Middle frontal gyrus (tissue), 1 donor: ENCODE measurements around the gene CYP3A5.
"Not testable (repeated sequence)": the region's sequence is repeated elsewhere in the genome, so short reads cannot be mapped to it uniquely, and the experiment has no call there.

Experiments
- DNase-seq: peaks from one replicate; pipeline ENCODE4 v3.0.0-alpha.2; 2015; ENCODE audit warnings: low spot score; ENCODE audit errors: extremely low spot score

Gene CYP3A5

DNA sequence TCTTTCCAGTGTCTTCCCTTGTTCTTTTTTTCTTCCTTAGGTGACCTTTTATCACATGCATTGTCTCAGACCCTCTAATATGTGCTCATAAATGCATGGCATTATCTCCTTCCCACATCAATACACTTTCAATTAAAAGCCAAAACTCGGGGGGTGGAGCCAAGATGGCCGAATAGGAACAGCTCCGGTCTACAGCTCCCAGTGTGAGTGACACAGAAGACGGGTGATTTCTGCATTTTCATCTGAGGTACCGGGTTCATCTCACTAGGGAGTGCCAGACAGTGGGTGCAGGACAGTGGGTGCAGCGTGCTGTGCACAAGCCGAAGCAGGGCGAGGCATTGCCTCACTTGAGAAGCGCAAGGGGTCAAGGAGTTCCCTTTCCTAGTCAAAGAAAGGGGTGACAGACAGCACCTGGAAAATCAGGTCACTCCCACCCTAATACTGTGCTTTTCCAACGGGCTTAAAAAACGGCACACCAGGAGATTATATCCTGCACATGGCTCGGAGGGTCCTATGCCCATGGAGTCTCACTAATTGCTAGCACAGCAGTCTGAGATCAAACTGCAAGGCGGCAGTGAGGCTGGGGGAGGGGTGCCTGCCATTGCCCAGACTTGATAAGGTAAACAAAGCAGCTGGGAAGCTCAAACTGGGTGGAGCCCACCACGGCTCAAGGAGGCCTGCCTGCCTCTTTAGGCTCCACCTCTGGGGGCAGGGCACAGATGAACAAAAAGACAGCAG is 6.2 kb upstream of the CYP3A5 start:
- not testable (repeated sequence) for DNase-seq

DNA sequence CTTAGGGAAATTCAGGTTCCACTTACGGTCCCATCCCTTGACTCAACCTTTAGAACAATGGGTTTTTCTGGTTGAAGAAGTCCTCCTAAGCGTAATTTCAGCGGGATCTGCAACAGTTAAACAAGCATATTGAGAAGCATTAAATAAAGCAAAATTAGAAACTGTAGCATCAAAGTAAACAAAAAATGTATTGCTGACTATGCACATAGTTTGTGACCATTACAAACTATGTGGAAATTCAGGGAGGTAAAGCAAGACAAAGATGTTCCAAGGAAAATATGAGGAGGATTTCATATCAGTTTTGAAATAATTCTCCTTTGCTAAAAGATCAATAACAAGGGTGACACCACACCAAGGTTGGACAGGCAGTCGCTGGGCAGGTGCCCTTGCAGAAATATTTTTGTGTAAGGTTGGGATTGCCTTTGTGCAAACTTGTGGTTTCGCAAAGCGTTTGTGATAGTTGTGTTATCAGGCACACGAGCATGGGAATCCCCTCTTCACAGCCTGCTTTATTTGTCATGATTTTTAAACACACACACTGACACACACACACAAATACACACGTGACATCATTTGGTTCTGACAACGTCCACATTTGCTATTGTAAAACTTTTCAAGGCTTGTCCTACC is 5.4 kb upstream of the CYP3A5 start:
- no peak for DNase-seq

DNA sequence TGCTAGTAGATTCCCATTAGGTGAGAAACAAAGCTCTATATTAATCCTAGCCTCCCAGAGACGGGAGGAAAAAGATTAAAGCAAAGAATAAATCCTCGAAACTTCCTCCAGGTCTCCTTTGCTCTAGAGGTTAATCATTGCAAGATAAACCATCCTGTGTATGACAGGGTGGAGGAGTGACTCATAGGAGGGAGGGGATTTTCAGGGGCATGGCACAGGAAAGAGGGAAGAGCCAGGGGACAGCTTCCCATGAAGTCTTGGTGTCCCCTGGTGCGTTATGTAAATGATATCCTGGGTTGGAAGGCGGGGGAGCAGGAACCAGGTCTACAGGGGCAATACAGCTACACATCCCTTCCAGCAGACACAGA is 780 bp downstream of the CYP3A5 start:
- no peak for DNase-seq

DNA sequence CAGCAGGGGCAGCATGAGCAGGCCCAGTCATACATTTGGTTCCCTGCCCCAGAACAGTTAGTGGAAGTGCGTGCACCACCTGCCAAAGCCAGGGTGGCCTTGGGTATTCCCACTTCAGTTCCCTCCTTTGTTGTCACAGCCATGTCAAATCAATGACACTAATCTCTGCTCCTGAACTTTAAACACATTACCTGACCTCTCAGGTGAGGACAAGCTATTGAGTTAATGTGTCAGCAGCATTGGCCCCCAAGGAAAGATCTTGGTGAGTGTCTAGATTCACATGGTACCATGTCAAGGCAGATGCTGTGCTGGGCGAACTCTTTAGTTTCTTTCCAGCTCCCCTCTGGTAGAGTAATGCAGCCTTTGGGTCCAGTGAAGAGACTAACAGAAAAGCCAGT is 2.1 kb downstream of the CYP3A5 start:
- no peak for DNase-seq

DNA sequence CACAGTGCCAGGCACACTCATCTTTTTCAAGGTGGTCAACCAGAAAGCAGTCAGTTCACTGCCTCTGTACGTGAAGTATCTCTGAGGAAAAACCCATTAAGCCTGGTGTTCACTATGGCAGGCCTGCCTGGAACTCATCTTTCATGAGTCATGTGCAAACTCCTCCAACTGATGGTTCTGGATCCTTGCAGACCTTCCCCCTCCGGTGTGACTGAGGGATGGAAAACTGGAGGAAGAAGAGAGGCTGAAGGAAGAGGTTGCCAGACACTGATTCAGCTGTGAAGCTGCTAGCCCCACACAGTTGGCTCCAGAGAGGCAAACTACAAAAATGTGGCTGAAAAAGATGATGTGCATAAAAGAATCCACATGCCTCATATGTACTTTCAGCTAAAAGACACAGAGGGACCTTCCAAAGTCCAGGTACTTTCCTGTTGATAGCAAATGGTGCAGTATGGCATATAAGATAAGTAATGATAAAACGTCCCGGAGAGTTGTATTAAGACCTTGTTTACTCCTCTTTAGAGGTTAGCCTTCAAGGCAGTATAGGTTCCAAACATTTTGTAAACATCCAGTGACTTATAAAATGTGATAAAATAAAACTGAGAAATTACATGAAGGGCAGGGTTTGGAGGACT is 2.7 kb downstream of the CYP3A5 start:
- DNase-seq, result no peak

DNA sequence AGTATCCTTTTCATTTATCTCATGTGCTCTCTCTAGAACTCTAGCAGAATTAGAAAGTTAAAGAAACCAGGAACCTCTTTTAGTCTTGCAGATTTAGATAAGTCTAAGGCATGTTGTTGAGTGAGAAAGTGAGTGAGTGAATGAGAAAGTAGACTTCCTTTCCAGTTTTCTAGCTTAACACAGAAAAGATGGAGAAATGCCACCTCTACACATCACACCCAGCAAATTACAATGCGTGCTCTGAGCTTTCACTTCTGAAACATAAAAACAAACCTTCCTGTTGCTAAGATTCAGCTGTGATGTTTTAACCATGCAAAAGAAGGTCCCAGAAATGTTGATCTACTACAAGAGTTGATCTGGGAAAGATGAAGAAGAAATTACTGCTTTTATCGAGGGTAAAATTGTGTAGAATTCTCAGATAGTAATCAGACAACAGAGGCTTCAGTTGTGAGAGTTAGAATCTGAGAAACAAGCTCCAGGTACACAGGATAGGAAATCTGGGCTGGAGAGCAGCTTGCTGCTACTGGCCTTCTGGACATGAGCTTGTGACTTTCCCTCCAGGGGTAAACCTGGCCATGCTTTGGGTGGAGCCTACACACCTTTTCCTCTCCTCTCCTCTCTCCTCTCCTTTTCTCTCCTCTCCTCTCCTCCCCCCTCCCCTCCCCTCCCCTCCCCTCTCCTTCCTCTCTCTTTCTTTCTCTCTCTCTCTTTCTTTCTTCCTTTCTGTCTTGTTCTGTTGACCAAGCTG is 4.6 kb downstream of the CYP3A5 start:
- no peak for DNase-seq

DNA sequence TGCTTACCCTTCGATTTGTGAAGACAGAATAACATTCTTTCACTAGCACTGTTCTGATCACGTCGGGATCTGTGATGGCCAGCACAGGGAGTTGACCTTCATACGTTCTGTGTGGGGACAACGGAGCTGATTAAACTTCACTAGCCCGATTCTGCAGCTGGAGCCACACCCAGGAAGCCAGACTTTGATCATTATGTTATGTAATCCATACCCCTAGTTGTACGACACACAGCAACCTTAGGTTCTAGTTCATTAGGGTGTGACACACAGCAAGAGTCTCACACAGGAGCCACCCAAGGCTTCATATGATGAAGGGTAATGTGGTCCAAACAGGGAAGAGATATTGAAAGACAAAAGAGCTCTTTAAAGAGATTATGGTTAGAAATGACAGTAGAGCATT is 7.2 kb downstream of the CYP3A5 start:
- no peak for DNase-seq

DNA sequence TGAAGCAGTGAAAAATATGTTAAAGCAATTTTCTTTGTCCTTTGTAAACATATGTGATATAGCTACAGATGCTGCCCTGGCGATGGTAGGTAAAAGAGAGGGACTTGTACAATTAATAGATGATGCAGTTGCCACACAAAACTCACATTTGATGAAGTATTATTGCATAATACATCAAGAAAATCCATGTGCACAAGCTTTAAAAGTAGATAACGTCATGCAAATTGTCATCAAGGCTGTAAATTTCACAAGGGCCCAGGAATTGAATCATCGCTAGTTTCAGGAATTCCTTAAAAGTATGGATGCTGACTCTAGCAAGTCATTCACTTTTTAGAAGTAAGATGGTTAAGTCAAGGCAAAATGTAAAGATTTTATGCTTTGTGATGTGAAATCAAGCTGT is 10.0 kb downstream of the CYP3A5 start:
- DNase-seq, result no peak

DNA sequence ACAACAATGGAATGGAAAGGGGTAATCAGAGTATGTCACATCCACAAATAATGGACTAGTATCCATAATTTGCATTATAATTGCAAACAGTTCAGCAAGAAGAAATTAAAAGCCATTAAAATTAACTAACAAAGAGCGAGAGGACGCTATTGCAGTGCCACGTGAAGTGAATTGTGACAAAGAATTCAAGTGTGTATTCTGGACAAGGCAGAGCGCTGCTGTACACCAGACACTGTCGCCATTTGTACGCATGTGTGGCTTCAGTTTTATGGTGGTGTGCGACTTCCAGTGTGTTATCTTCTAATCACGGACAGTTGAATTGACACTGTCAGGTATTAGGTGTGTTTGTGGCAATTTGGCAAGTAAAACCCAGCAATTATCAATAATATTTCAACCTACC is 11.3 kb downstream of the CYP3A5 start:
- DNase-seq, result no peak

DNA sequence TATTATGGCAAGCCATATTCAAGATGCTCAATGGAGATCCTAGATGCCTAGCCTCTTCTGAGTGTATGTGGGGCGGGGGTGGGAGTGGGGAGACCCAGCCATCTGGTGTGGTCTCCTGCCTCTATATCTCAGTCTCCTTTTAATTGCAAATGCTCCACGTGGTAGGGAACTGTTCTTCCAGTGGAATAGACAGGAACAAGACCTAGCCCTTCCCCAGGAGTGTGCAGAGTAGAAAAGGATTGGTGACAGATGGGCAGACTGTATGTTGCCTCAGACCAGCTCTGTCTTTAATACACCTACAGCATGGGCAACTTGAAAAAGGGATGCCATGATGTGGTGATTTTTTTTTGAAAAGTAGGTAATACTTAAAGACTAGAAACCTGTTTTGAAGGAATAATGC is 12.6 kb downstream of the CYP3A5 start:
- no peak for DNase-seq

DNA sequence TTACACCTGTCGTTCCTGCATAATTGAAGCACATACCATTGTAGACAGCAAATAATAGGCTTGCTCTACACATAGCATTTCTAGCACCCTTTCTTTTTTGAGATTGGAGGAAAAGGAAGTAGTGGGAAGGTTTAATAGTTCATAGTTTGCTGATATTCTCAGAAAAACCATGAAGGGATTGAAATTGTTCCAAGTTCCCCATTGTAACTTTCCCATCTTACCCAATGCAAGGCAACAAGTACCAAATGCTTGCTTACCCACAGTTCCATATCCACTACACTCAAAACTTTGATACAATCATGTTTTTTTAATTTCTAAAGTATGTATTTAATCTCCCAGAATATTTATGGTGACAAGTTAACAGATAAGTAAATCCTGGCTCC is 13.8 kb downstream of the CYP3A5 start:
- no peak for DNase-seq

DNA sequence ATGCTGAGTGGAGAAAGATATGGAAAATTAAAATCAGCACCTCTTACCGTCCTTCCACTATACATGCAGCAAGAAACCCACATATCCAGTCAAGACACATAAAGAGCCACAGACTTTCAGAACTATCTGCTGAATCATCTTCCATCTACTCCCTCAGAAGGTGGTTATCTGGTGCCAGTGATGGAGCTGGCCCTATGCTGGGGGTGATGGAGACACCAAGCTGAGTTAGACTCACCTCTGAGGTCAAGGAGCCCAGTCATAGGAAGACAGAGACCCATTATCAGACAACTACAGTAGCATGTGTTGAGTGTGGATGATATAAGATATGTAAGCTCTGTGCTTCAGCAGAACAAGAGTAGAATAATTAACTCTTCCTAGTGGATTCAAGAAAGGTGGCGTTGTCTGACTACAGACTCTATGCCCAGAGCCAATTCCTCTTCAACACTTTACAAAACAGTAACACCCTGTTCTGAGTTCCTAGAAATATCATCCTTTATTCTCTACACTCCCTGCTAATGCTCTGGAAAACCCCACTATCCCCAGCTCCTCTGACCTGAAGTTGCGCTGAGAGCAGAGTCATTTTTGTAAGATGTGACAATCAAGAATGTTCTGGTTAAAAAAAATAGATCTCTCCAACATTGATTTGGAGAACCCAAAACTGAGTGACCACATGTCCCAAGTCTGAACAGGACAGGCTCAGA is 14.3 kb downstream of the CYP3A5 start:
- DNase-seq, result no peak

DNA sequence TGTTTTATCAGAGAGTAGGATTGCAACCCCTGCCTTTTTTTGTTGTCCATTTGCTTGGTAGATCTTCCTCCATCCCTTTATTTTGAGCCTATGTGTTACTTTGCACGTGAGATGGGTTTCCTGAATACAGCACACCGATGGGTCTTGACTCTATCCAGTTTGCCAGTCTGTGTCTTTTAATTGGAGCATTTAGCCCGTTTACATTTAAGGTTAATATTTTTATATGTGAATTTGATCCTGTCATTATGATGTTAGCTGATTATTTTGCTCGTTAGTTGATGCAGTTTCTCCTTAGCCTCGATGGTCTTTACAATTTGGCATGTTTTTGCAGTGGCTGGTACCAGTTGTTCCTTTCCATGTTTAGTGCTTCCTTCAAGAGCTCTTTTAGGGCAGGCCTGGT is 21.9 kb downstream of the CYP3A5 start:
- not testable (repeated sequence) for DNase-seq

DNA sequence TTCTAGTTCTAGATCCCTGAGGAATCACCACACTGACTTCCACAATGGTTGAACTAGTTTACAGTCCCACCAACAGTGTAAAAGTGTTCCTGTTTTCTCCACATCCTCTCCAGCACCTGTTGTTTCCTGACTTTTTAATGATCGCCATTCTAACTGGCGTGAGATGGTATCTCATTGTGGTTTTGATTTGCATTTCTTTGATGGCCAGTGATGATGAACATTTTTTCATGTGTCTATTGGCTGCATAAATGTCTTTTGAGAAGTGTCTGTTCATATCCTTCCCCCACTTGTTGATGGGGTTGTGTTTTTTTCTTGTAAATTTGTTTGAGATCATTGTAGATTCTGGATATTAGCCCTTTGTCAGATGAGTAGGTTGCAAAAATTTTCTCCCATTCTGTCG is 25.2 kb downstream of the CYP3A5 start:
- DNase-seq, result not testable (repeated sequence)

DNA sequence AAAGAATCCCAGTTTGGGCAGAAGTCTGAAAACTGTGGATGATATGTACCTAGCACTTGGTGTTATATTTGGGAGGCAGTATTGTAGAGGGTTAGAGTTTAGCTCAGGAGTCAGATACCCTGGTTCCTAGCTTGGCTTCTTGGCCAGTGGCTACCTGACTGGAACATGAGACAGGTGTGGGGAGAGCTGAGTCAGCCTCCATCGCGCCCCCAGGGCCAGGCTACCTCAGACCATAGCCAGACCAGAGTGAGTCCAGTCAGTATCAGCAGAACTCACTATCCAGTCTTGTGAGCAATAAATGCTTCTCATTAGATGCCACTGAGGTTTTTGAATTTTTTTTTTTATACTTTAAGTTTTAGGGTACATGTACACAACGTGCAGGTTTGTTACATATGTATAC is 26.0 kb downstream of the CYP3A5 start:
- no peak for DNase-seq

DNA sequence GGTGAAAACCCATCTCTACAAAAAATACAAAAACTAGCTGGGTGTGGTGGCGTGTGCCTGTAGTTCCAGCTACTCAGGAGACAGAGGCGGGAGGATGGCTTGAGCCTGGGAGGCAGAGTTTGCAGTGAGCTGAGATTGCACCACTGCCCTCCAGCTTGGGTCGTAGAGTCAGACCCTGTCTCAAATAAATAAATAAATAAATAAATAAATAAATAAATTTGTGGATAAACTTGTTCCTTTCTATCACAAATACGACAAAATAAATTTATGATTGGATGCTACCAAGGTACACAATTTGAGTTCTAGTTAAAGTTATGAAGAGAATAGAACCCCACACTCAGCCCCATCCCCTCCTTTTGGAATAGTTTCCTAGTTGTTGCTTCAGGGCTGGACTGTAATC is 26.5 kb downstream of the CYP3A5 start:
- DNase-seq, result not testable (repeated sequence)

DNA sequence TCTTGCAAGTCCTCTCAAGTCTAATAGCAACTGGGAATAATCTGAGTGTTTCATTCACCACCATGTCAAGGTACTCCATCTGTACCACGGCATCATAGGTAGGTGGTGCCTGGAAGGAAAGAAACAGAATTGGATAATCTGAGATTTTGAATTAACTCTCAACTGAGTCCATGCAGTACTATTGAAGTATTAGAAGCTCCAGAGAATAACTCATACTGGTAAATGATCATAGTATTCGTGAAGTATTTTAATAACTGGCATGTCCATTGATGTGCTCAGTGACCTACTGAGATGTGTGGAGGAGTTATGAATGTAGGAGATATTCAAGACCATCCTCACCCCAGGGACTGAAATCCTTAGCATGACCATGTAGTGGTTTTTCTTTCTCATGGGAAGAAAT is 27.1 kb downstream of the CYP3A5 start:
- no peak for DNase-seq

DNA sequence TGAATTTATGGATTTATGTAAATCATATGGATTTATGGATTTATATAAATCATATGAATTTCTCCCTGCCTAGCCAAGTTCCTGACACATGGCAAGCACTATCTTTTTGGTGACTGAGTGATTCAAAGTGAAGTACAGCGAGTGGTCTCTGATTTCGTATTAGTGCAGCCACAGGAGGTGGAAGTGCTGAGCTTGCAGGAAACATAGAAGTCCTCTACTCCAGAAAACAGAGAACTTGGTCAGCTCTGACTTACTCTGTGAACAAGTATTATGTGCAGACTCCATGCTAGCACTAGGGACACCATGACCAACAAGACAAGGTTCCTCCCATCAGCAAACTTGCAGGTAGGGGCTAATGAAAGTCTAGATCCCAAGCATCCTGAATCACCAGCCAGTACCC is 28.5 kb downstream of the CYP3A5 start:
- no peak for DNase-seq

DNA sequence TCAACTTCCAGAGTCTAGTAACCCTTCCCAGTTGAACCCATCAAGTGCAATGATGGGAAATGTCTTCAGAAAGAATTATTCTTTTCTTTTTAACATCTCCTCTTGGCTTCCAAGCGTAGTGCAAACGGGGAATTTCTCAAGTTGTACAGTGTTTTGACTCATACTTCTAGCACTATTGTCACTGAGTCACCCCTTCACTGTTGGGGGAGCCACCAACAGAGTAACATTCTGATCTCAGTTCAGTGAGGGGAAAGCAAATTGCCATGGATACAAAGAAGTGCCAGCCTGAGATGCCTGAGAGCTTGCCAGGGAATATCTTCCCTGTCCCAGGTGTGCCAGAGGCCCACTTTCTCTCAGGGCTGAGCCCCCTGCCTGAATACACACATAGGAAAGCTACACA is 31.0 kb downstream of the CYP3A5 start:
- DNase-seq, result no peak

DNA sequence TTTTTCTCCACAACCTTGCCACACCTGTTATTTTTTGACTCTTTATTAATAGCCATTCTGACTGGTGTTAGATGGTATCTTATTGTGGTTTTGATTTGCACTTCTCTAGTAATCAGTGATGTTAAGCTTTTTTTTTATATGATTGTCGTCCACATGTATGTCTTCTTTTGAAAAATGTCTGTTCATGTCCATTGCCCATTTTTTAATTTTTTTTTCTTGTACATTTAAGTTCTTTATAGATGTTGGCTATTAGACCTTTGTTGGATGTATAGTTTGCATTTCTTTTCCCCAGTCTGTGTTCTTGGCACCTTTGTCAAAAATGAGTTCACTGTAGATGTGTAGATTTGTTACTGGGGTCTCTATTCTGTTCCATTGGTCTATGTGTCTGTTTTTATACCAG is 34.2 kb downstream of the CYP3A5 start:
- no peak for DNase-seq

DNA sequence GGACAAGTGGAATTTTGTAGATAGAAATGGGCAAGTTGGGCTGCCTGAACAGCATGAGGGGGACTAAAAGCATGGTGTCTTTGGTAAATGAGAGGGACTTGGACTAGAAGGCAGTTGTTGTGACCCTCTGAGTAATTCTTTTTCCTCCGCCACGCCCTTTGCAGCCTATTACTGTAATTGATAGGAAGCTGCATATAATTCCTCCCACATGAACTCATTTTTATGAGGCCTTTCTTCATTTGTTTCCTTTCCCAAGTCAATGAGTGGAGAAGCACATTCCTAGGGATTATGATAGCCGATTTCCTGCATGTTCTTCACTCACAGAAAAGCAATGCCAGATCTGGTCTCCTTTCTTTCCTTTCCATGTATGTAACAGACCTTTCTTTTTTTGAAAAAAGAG is 35.4 kb downstream of the CYP3A5 start:
- no peak for DNase-seq

DNA sequence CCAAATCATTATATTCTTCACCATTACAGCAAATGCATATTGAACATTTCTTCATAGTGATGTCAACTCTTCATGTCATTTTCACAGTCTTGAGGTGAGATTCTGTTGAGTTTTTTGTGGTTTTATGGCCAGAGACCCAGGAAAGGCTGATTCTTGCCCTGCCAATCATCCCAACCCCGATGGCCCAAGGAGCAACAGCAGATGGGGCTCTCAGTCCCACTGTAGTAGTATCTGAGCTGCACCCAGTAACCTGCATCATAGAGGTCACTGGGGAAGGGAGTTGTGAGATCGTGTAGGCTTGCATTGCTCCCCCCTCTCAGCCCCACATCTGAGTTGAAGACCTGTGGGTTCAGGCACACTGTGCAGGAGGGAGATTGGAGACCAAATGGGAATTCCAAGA is 36.3 kb downstream of the CYP3A5 start:
- DNase-seq, result no peak
